BLaER1 (cell line): ENCODE measurements around the gene URM1.
A peak's percentile ranks its signal among the peaks of the same experiment; 100 is the strongest.

Source experiments
- H3K27ac ChIP-seq: shearing (Covaris generic); formaldehyde crosslinking; 2 replicates; pipeline ENCODE4 v1.8.1; 2022
- H3K27me3 ChIP-seq: shearing (Covaris generic); formaldehyde crosslinking; 2 replicates; pipeline ENCODE4 v1.8.1; 2022
- H3K36me3 ChIP-seq: shearing (Covaris generic); formaldehyde crosslinking; 2 replicates; pipeline ENCODE4 v1.8.1; 2022
- H3K4me1 ChIP-seq: shearing (Covaris generic); formaldehyde crosslinking; 2 replicates; pipeline ENCODE4 v1.8.1; 2022
- H3K4me2 ChIP-seq: shearing (Covaris generic); formaldehyde crosslinking; 2 replicates; pipeline ENCODE4 v1.8.1; 2022
- H3K4me3 ChIP-seq: shearing (Covaris generic); formaldehyde crosslinking; 2 replicates; pipeline ENCODE4 v1.8.1; 2022
- H3K9ac ChIP-seq: shearing (Covaris generic); formaldehyde crosslinking; 2 replicates; pipeline ENCODE4 v1.8.1; 2022
- H3K9me3 ChIP-seq: shearing (Covaris generic); formaldehyde crosslinking; 2 replicates; pipeline ENCODE4 v1.8.1; 2022
- H4K20me1 ChIP-seq: shearing (Covaris generic); formaldehyde crosslinking; 2 replicates; pipeline ENCODE4 v1.8.1; 2022
- Cebpa-rat ChIP-seq: shearing (Covaris generic); IDR thresholded peaks from 2 replicates; pipeline ENCODE4 v1.8.1; 2022

Gene URM1

GRCh38 chr9:128344931-128345605 is 26.1 kb upstream of the URM1 start:
- TF ChIP-seq Cebpa-rat = no peak
- H4K20me1 ChIP-seq = no peaks in the 10 kb centered on the region
- no peak overlapping the region for H3K4me3 ChIP-seq
- no peaks in the 10 kb centered on the region for H3K27me3 ChIP-seq
- no peak overlapping the region for H3K9ac ChIP-seq
- H3K4me1 ChIP-seq = peaks cover 10% of the 10 kb centered on the region
- no peak overlapping the region for H3K4me2 ChIP-seq
- peaks cover 79% of the 10 kb centered on the region for H3K36me3 ChIP-seq
- H3K9me3 ChIP-seq = no peaks in the 10 kb centered on the region
- H3K27ac ChIP-seq = no peak overlapping the region

GRCh38 chr9:128349125-128349524 is 22.0 kb upstream of the URM1 start:
- no peaks in the 10 kb centered on the region for H4K20me1 ChIP-seq
- H3K27ac ChIP-seq = no peak overlapping the region
- no peaks in the 10 kb centered on the region for H3K9me3 ChIP-seq
- peaks cover 4% of the 10 kb centered on the region; the same call in 1 of the 2 replicates for H3K4me1 ChIP-seq
- H3K27me3 ChIP-seq = no peaks in the 10 kb centered on the region
- TF ChIP-seq Cebpa-rat = no peak
- no peak overlapping the region for H3K4me2 ChIP-seq
- H3K4me3 ChIP-seq = no peak overlapping the region
- 0 out of 2 replicates have a peak overlapping the region, but pooled peaks have one; percentile 6 for H3K9ac ChIP-seq
- peaks cover 87% of the 10 kb centered on the region for H3K36me3 ChIP-seq

GRCh38 chr9:128349772-128350171 is 21.4 kb upstream of the URM1 start:
- H3K36me3 ChIP-seq = peaks cover 85% of the 10 kb centered on the region
- H3K4me3 ChIP-seq = no peak overlapping the region
- H3K27ac ChIP-seq = no peak overlapping the region
- H3K9ac ChIP-seq = no peak overlapping the region
- H3K4me2 ChIP-seq = no peak overlapping the region
- H4K20me1 ChIP-seq = no peaks in the 10 kb centered on the region
- no peak for TF ChIP-seq Cebpa-rat
- no peaks in the 10 kb centered on the region for H3K27me3 ChIP-seq
- H3K9me3 ChIP-seq = no peaks in the 10 kb centered on the region
- peaks cover 4% of the 10 kb centered on the region; the same call in 1 of the 2 replicates for H3K4me1 ChIP-seq

DNA sequence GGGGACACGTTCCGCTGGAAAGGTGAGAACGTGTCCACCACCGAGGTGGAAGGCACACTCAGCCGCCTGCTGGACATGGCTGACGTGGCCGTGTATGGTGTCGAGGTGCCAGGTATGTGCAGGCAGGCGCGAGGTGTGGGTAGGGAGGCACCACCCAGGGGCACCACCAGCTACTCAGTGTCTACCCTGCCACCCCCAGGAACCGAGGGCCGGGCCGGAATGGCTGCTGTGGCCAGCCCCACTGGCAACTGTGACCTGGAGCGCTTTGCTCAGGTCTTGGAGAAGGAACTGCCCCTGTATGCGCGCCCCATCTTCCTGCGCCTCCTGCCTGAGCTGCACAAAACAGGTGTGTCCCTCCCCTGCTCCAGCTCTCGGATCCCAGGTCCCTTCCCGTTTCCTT is 15.7 kb upstream of the URM1 start:
- no peak overlapping the region for H3K4me2 ChIP-seq
- peaks cover 63% of the 10 kb centered on the region for H3K36me3 ChIP-seq
- no peaks in the 10 kb centered on the region for H3K9me3 ChIP-seq
- no peak overlapping the region for H3K4me3 ChIP-seq
- H3K27ac ChIP-seq = no peak overlapping the region
- H4K20me1 ChIP-seq = no peaks in the 10 kb centered on the region
- H3K27me3 ChIP-seq = no peaks in the 10 kb centered on the region
- no peak for TF ChIP-seq Cebpa-rat
- no peak overlapping the region for H3K9ac ChIP-seq
- peaks cover 4% of the 10 kb centered on the region; the same call in 1 of the 2 replicates for H3K4me1 ChIP-seq

- Histone ChIP-seq H3K9me3 (no peaks in the 10 kb centered on the region), H3K36me3 (peaks cover 44% of the 10 kb centered on the region), H3K4me1 (peaks cover 17% of the 10 kb centered on the region), H3K27me3 (no peaks in the 10 kb centered on the region), H3K4me2 (no peak overlapping the region), H3K9ac (no peak overlapping the region), H3K27ac (no peak overlapping the region), H3K4me3 (no peak overlapping the region), H4K20me1 (no peaks in the 10 kb centered on the region)
- TF ChIP-seq Cebpa-rat = no peak
These were observed 13.1 kb upstream of the URM1 start for GRCh38 chr9:128358090-128358489.

GRCh38 chr9:128358861-128359260 is 12.3 kb upstream of the URM1 start:
- Histone ChIP-seq H3K4me2 (no peak overlapping the region), H3K4me3 (no peak overlapping the region), H3K27me3 (no peaks in the 10 kb centered on the region), H3K9me3 (no peaks in the 10 kb centered on the region), H3K36me3 (peaks cover 40% of the 10 kb centered on the region), H3K9ac (no peak overlapping the region), H3K27ac (no peak overlapping the region), H3K4me1 (peaks cover 24% of the 10 kb centered on the region), H4K20me1 (no peaks in the 10 kb centered on the region)
- no peak for TF ChIP-seq Cebpa-rat

DNA sequence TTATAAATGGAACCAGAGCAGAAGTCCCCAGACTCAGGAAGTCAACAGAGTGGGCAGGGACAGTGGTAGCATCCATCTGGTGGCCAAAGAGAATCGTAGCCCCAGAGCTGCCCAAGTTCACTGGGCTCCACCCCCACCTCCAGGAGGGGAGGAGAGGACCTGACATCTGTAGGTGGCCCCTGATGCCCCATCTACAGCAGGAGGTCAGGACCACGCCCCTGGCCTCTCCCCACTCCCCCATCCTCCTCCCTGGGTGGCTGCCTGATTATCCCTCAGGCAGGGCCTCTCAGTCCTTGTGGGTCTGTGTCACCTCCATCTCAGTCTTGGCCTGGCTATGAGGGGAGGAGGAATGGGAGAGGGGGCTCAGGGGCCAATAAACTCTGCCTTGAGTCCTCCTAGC is 10.3 kb upstream of the URM1 start:
- Histone ChIP-seq H3K9me3 (no peaks in the 10 kb centered on the region), H3K27me3 (no peaks in the 10 kb centered on the region), H3K4me3 (no peak overlapping the region), H3K36me3 (peaks cover 23% of the 10 kb centered on the region), H3K4me1 (peaks cover 44% of the 10 kb centered on the region), H3K4me2 (no peak overlapping the region), H3K27ac (no peak overlapping the region), H3K9ac (0 out of 2 replicates have a peak overlapping the region, but pooled peaks have one; percentile 12), H4K20me1 (no peaks in the 10 kb centered on the region)
- no peak for TF ChIP-seq Cebpa-rat

DNA sequence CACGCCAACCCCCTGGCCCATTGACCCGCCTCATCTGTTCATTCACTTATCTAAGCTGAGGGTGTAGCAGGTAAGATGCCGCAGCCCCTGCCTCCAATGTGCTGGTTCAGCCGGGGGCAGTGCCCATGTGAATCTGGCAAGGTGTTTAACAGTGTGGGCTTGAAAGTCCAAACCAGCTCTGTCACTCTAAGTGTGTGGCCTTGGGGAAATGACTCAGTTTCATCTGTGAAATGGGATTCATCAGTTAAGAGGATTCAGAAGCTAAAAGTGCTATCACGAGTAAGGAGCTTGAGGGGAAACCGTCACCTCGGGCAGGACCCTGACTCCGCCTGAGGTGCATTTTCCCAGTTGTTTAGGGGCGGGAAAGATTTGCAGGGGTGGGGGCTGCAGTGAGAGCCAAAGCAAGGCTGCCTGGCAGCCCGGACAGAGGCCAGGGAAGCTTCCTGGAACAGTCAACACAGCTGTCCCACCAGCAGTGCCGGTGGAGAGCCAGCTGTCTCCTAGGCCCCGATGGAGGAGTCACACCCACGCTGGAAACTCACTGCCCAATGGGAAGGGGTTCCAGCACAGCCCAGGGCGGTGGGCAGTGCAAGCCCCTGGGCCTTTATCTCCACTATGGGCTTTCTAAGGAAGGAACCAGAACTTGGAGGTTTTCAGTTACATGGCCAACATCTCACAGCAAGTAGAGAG is 9.7 kb upstream of the URM1 start:
- Histone ChIP-seq H3K9me3 (no peaks in the 10 kb centered on the region), H3K4me1 (peaks cover 46% of the 10 kb centered on the region), H3K27me3 (no peaks in the 10 kb centered on the region), H3K4me2 (peak overlapping the region; percentile 88), H3K36me3 (peaks cover 16% of the 10 kb centered on the region), H3K4me3 (peak overlapping the region; percentile 61; the same call in 1 of the 2 replicates), H3K9ac (peak overlapping the region; percentile 60), H4K20me1 (no peaks in the 10 kb centered on the region), H3K27ac (peak overlapping the region; percentile 43; the same call in 1 of the 2 replicates)
- TF ChIP-seq Cebpa-rat = no peak

DNA sequence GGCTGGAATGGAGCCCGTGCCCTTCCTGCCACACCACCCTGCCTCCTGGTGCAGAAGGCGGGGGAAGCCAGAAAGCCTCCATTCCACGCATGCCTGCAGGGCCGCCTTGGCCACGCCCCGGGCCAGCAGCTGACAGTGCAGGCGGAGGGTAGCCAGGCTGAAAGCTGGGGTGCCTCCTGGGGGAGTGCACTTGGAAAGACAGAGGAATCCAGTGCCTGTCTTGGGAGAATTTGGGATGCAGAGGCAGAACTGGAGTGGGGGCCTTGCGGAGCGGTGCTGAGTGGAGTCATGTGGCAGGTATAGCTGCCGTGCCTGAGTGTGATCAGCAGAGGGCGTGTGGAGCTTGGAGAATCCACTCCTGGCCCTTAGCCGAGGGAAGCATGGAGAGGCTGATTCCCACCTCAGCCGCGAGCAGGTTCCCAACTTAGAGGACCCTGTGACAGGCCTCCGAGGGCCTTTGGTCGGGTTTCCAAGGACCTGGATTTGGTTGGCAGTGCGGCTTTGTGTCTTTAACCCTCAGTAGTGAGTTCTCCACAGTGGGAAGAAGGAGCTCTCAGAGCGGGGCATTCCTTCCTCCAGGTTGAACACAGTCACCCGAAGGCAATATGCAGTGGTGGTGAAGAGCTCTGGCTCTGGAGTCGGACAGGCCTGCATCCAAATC is 9.1 kb upstream of the URM1 start:
- TF ChIP-seq Cebpa-rat = no peak
- H3K9ac ChIP-seq = peak overlapping the region; percentile 60
- peaks cover 14% of the 10 kb centered on the region; the same call in 1 of the 2 replicates for H3K36me3 ChIP-seq
- no peaks in the 10 kb centered on the region for H3K27me3 ChIP-seq
- H3K4me3 ChIP-seq = peak overlapping the region; percentile 61
- peaks cover 46% of the 10 kb centered on the region for H3K4me1 ChIP-seq
- H3K4me2 ChIP-seq = peak overlapping the region; percentile 88
- H3K27ac ChIP-seq = peak overlapping the region; percentile 43; the same call in 1 of the 2 replicates
- H4K20me1 ChIP-seq = no peaks in the 10 kb centered on the region
- no peaks in the 10 kb centered on the region for H3K9me3 ChIP-seq

- H3K4me2 ChIP-seq = 0 out of 2 replicates have a peak overlapping the region, but pooled peaks have one; percentile 88
- peaks cover 7% of the 10 kb centered on the region; the same call in 1 of the 2 replicates for H3K36me3 ChIP-seq
- H3K4me3 ChIP-seq = no peak overlapping the region
- H3K27ac ChIP-seq = no peak overlapping the region
- no peaks in the 10 kb centered on the region for H4K20me1 ChIP-seq
- no peaks in the 10 kb centered on the region for H3K27me3 ChIP-seq
- no peak overlapping the region for H3K9ac ChIP-seq
- peaks cover 46% of the 10 kb centered on the region for H3K4me1 ChIP-seq
- no peak for TF ChIP-seq Cebpa-rat
- H3K9me3 ChIP-seq = no peaks in the 10 kb centered on the region
These were observed 8.4 kb upstream of the URM1 start for GRCh38 chr9:128362774-128363173.
